ENCODE measurements around the gene PHF21B.
"Not testable (repeated sequence)": the region's sequence is repeated elsewhere in the genome, so short reads cannot be mapped to it uniquely, and the experiment has no call there.

PHF21B gene

DNA sequence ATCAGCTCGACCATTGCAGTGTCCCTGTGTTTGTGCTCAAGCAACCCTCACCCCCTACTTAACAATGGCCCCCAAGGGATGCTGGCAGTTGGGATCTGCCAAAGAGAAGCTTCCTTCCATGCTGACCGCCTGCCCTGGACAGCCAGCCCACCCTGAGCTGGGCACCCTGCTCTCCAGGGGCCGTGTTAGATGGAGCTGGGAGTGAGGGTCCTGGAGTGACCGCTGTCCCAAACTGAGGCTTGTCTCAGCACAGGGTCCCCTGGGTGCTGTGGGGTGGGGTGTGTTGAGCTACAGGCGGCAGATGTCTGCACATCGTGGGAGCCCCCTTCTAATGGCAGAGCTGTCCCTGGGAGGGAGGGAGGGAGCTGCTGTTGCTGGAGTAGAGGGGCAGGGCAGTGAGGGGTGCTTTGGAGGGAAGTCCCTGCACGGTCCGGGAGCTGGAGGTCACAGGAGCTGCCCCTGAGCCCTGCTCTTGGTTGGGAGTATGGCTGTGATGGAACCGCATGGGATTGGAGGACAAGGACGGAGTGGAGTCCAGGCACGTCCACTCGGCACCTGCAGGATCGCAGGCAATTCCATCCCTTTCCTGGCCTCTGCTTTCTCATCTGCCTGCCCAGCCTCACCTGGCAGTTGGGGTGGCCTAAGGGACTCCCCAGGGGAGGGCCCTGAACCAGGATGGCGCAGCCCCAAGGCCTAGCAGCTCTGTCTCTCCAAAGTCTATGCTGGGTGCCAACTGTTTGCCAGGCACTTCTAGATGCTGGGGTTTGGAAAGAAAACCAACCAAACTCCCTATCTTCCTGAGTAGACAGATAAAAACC lies 131.1 kb downstream of the PHF21B start:
- DNase-seq (ENCODE audit: low read depth in 2 of 2): no peak

DNA sequence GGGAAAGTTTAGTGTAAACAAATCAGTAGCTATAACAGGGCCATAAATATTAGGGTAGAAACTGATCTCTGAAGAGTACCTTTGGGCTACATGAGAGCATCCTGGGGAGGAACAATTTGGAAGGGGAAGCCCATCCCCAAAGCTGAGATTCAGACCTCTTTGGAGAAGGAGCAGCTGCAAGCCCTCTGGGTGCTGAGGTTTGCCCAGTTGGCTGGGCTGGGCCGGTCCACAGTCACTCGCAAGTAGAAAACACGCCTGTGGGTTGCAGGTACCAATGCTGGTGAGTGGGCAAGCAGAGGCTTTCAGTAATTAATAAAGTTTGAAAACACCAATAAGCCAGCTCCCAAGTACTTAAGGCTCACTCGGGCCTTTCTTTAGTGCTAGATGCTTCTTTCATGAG lies 132.9 kb downstream of the PHF21B start:
- DNase-seq (ENCODE audit: low read depth in 2 of 2): no peak

DNA sequence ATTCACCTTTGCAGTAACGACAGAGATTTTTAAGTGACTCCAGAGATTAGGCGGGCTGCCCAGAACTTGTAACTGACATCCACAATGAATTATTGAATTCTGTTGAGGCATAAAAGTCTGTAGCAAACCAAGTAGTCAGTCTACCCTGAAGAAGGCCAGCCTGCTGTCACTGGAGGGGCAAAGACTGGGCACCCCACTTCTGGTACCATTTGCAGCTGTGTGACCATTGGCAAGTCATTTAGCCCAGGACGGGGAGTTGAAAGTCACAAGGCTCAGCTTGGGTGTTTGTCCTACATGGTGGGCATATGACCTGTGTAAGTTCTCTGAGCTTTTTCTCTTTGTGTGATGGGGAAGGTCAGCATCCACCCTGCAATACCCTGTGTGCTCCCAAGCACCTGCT lies 138.0 kb downstream of the PHF21B start:
- DNase-seq (ENCODE audit: low read depth in 2 of 2): no peak

DNA sequence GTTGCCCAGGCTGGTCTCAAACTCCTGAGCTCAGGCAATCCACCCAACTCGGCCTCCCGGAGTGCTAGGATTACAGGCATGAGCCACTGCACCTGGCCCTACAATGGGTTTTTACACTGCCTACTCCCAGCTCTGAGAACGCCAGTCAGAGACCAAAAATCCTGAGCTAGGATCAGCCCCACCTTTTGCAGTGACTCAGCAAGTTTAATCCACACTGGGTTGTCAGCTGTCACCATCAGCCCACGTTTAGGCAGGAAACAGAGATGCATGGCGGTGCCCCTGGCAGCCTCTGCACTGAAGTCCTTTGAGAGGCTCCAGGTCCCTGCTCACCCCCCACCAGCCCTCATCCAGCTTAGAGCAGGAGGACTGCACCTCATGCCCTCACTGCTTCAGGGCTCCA lies 139.8 kb downstream of the PHF21B start:
- no peak for DNase-seq (ENCODE audit: low read depth in 2 of 2)

DNA sequence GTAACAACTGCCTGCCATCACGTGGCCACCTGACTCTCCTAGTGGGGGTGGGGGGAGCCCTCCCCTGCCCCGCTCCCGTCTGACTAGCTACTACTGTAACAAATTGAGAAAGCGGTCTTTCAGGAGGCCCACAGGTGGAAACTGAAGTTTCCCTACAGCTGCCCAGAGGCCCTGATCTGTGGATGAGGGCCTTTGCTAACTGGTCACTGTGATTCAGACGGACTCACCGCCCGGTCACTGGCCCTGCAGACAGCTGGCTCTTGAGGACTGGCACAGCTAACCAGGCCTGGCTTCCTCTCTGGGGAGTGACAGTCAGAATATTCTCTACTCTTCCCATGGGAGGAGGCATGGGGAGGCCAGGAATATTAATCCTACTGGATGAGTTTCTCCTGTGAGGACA lies 140.6 kb downstream of the PHF21B start:
- no peak for DNase-seq (ENCODE audit: low read depth in 2 of 2)

DNA sequence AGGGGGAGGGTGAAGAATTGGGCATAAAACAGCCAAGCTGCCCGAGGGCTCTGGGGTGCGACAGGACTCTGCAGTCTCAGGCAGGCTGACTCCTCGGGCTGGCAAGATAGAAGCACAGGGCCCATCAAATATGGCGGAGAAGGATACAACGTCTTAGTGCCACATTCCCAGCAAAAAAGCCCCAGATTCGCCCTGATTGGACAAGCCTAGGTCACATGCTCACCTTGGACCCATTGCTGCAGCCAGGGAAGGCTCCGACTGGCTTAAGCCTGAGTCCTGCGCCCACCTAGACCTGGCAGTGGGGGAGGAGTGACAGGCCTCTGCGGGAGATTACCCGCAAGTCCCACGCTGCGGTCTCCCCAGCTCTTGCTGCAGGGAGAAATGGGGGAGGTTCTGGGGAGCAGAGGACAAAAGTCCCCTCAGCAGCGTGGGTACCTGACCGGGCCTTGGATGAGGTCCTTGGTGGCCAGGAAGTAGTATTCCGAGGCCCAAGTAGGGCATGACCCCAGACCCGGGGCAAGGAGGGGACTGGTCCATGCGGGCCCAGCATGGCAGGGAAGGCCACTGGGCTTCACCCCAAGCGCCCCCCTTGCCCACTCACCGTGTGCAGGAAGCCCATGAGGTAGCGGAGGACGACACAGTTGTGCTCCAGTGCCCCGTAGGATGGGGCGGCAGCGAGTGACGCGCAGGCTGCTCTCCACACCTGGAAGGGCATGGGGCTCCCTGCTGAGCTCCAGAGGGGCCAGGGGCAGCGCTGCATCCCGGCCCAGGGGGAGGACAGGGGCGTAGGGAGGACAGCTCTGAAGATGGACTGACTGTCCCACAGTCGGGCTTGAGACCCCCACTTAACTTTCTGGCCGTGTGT lies 144.4 kb downstream of the PHF21B start:
- no peak for DNase-seq (ENCODE audit: low read depth in 2 of 2)

DNA sequence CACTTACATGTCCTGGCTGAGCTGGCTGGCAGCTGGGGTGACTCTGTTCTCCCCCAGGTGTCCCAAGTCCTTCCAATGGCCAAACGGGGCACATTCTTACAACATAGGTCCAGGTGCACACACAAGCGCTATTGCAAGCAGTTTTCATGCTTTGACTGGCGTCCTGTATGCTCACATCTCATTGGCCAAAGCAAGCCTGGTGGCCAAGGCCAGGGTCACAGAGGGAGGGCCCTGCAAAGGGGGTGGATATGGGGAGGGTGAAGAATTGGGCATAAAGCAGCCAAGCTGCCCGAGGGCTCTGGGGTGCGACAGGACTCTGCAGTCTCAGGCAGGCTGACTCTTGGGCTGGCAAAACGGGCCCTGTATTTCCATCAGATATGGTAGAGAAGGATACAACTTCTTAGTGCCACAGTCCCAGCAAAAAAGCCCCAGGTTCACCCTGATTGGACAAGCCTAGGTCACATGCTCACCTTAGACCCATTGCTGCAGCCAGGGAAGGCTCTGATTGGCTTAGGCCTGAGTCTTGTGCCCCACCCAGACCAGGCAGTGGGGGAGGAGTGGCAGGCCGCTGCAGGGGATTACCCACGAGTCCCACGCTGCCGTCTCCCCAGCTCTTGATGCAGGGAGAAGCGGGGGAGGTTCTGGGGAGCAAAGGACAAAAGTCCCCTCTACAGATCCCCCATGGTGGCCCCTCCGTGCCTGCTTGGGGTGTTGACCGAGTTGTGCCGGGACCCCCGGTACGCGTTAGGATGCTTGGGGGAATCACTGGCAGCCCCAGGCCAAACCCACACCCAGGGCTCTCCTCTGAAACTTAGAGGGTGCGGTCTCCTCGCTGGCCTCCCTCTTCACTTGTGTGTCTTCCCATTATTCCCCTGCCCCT lies 146.6 kb downstream of the PHF21B start:
- DNase-seq (ENCODE audit: low read depth in 2 of 2): no peak

DNA sequence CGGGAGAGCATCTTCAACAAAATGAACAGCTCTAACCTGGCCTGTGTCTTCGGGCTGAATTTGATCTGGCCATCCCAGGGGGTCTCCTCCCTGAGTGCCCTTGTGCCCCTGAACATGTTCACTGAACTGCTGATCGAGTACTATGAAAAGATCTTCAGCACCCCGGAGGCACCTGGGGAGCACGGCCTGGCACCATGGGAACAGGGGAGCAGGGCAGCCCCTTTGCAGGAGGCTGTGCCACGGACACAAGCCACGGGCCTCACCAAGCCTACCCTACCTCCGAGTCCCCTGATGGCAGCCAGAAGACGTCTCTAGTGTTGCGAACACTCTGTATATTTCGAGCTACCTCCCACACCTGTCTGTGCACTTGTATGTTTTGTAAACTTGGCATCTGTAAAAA lies 147.5 kb downstream of the PHF21B start:
- no peak for DNase-seq (ENCODE audit: low read depth in 2 of 2)

DNA sequence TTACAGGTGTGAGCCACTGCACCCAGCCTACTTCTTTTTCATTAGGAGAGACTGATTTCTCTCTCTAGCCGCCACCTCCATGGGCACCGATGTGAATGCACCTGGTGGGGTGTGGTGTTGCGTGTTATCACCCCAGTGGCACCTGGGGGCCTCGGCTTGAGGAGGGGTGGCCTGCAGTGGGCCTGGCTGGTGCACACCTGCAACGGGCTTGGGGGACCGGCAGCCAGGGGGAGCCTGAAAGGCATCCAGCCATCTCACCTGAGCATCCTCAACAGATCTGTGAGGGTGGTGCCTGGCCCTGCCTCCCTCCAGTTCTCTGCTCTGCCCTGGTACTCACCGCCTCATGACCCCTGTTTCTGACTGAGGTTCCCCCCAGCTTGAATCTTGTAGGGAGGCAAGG lies 148.6 kb downstream of the PHF21B start:
- no peak for DNase-seq (ENCODE audit: low read depth in 2 of 2)

DNA sequence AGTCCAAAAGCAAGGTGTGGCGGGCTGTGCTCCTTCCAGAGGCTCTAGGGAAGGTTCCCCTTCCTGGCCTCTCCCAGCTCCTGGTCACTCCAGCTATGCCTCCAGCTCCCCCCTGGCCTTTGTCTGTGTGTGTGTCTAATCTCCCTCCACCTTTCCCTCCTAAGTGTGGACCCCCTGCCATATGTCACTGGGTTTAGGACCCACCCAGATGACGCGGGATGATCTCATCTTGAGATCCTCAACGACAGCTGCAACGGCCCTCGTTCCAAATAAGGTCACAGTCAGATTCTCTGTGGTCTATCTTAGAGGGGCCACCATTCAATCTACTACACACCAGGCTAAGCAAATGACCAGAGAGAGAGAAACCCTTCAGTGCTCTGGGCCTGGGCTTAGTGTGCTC lies 149.5 kb downstream of the PHF21B start:
- DNase-seq (ENCODE audit: low read depth in 2 of 2): no peak

DNA sequence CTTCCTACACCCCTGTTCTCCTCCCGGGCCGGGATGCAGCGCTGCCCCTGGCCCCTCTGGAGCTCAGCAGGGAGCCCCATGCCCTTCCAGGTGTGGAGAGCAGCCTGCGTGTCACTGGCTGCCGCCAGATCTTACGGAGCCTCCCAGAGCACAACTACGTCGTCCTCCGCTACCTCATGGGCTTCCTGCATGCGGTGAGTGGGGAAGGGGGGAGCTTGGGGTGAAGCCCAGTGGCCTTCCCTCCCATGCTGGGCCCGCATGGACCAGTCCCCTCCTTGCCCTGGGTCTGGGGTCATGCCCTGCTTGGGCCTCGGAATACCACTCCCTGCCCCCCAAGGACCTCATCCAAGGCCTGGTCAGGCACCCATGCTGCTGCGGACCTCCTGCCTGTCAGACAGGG lies 150.2 kb downstream of the PHF21B start:
- no peak for DNase-seq (ENCODE audit: low read depth in 2 of 2)

DNA sequence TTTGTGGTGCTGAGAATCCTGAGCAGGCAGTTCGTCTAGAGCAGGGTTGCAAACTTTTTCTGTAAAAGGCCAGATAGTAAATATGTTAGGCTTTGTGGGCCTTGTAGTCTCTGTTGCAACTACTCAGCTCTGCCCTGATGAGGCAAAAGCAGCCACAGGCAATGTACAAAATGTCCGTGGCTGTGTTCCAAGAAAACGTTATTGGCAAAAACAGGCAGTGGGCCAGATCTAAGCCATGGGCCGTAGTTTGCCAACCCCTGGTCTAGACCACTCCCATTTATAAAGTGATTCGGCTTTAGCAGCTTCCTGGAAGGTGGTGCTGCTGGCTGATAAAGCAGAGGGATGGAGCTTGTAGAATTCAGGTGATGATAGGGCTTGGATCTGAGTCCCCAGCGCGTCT lies 151.0 kb downstream of the PHF21B start:
- not testable (repeated sequence) for DNase-seq (ENCODE audit: low read depth in 2 of 2)

DNA sequence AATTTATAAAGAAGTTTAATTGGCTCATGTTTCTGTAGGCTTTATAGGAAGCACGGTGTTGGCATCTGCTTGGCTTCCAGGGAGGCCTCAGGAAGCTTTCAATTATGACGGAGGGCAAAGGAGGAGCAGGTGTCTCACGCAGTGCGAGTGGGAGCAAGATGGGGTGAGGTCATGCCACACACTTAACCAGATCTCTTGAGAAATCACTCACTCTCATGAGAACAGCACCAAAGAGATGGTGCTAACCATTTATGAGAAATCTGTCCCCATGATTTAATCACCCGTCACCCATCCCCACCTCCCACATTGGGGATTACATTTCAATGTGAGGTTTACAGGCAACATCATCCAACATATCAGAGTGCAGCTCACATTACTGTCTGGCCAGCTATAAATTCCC lies 153.9 kb downstream of the PHF21B start:
- peak in 1 of 2 donors; percentile 28 for DNase-seq (ENCODE audit: low read depth in 2 of 2)

DNA sequence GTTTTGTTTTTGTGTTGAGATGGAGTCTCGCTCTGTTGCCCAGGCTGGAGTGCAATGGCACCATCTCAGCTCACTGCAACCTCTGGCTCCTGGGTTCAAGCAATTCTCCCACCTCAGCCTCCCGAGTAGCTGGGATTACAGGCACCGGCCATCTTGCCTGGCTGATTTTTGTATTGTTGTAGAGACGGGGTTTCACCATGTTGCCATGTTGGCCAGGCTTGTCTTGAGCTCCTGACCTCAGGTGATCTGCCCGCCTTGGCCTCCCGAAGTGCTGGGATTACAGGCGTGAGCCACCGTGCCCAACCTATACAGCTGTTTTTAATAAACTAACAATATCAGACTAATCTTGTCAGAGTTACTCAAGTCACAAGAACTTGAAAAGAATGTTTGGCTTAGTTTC lies 155.2 kb downstream of the PHF21B start:
- DNase-seq (ENCODE audit: low read depth in 2 of 2): not testable (repeated sequence)

DNA sequence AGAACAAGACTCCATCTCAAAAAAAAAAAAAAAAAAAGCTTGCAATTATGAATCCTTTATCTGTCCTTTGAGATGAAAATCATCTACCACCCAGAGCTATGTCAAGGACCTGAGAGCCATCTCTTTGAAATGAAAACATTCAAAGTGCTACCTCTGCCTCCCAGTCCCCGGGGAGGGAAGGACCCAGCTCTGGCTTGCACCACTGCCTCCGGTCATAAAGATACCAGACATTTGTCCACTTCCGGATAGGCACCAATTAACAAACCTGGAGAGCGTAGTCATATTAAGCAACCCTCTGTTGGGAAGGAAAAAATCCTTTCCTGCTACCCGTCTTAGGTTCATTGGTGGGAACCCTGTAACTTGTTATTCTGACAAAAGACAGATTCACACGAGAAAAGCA lies 158.9 kb downstream of the PHF21B start:
- DNase-seq (ENCODE audit: low read depth in 2 of 2): no peak

DNA sequence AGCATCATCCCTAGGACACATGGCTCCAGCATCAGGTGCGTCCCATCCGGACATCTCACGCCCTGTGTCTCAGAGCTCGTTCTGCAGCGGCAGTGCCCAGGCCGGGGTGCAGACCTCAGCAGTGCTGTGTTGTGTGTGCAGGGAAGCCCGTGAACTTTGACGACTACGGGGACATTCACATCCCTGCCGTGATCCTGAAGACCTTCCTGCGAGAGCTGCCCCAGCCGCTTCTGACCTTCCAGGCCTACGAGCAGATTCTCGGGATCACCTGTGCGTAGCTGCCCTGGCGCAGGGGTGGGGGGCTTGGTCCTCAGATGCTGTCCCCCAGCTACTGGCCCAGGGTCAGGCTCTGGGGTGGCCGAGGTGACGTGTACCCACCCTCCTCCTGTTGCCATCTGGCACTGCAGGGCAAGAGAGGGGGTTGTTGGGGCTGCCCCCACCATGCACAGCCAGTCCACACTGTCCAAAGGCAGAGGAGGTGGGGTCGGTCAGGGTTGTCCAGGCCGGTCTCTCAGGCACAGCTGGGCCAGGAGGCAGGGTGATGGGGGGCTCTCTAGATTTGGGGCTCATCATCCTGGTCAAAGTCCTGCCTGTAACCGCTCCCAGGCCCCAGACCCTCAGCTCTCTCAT lies 160.9 kb downstream of the PHF21B start:
- DNase-seq (ENCODE audit: low read depth in 2 of 2): no peak

DNA sequence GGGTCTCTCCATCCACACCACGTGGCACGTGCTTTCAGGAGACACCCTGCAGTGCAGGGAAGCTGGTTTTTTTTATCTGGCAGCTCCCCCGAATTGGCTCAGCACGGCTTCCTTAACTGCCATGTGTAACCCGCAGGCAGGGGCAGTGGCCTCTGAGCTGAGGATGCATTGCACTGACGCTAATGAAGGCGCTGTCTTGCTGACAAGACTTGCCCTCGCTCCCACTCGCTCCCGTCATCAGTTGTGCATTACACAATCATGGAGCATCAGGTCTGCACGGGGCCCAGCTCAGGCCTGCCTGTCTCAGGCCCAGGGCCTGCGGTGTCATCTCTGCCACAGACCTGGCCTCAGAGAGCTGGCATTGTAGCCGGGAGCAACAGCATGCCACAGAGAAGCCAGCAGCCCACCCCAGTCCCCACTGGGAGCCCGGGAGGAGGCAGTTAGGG lies 161.5 kb downstream of the PHF21B start:
- DNase-seq (ENCODE audit: low read depth in 2 of 2): no peak

DNA sequence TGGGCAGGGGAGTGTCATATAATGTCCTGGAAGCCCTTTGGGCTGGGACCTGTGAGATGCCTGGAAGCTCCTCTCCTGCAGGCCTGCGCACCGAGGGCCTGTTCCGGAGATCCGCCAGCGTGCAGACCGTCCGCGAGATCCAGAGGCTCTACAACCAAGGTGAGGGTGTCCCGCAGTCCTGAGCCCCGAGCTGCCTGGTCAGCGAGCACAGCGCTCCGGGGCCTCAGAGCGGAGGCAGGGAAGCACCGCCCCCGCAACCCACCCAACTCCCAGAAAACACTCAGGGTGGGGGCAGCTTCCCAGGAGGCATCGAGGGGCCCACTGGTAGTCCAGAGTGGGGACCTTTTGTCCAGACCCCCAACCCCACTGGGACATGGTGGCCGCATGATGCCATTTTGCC lies 161.9 kb downstream of the PHF21B start:
- no peak for DNase-seq (ENCODE audit: low read depth in 2 of 2)

DNA sequence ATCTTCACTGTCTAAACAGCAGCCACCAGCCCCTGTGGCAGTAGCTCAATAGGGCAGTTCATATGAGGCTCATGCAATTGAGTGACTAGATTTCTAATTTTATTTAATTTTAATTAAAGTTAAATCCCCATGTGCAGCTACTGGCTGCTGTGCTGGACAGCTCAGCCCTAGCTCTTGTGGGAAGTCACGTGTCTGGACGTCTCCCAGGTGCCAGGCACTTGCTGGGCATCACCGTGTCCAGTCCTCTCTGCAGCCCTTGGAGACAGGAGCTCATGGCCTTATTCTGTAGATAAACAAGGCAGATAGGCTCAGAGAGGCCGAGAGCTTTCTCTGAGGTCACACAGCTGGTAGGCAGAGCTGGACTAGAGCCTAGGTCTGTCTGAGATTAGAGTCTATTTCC lies 162.4 kb downstream of the PHF21B start:
- no peak for DNase-seq (ENCODE audit: low read depth in 2 of 2)

DNA sequence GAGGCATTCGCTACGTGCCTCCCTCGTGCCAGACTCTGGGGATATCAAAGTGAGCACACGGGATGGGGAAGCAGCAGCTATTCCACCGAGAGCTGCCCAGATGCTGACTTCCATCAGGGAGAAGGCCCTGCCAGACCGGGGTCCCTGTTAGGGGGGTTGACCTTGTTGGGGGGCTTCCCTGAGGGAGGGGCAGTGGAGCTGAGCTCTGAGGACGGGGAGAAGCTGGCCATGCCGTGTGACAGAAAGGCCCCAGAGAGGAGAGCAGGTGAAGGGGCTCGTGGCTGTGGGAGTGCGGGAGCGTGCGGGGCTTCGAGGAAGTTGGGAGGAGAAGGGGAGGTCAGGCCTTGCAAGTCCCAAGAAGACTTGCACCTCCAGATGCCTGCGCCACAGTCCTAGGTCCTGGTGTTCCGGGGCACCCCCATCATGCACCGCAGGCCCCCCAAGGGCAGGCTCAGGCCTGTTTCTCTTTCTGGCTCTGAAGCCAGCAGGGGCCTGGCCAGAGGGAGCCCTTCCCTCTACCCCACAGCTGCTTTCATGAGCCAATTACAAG lies 163.0 kb downstream of the PHF21B start:
- DNase-seq (ENCODE audit: low read depth in 2 of 2): no peak

Data from stimulated activated CD8-positive, alpha-beta memory T cell treated with anti-CD3 and anti-CD28 coated beads, Interleukin-15, amount 100 ng/mL, for 48 hours (primary cell).